Liver (tissue), 9 donors: ENCODE measurements around the gene CASTOR2. TPM values are rescaled to one million over a fixed set of nuclear protein-coding genes. Genes with fewer than 3 reads are reported as not detected.

ENCODE experiments used
- DNase-seq: peaks from one replicate; pipeline ENCODE4 v3.0.0-alpha.2; 2017; ENCODE audit warnings: low spot score
- H3K27ac ChIP-seq, 2 donors: one replicate each; pipeline ENCODE4 v1.7.0; 2013; ENCODE audit warnings: inconsistent platforms in 2 of 2, low read length in 2 of 2, control low read depth in 1 of 2, low read depth in 1 of 2, mild to moderate bottlenecking in 1 of 2
- H3K27me3 ChIP-seq, 4 donors: one replicate each; pipeline versions ENCODE4 v1.6.1 to v1.7.0; 2013; ENCODE audit warnings: low read length in 3 of 4, inconsistent platforms in 1 of 4, mild to moderate bottlenecking in 1 of 4, moderate library complexity in 1 of 4; ENCODE audit not compliant: control insufficient read depth in 4 of 4, insufficient read depth in 4 of 4
- H3K36me3 ChIP-seq, 4 donors: one replicate each; pipeline versions ENCODE4 v1.6.1 to v1.7.0; 2013; ENCODE audit warnings: low read length in 3 of 4, mild to moderate bottlenecking in 3 of 4, low read depth in 1 of 4, moderate library complexity in 1 of 4; ENCODE audit not compliant: control insufficient read depth in 4 of 4, insufficient read depth in 3 of 4
- H3K4me1 ChIP-seq, 4 donors: one replicate each; pipeline versions ENCODE4 v1.6.1 to v1.7.0; 2013; ENCODE audit warnings: low read length in 3 of 4, mild to moderate bottlenecking in 3 of 4, moderate library complexity in 1 of 4; ENCODE audit not compliant: control insufficient read depth in 4 of 4, insufficient read depth in 4 of 4
- H3K4me3 ChIP-seq, 3 donors: one replicate each; pipeline versions ENCODE4 v1.6.1 to v1.7.0; 2013; ENCODE audit warnings: low read length in 3 of 3, control low read depth in 1 of 3, low read depth in 1 of 3, mild to moderate bottlenecking in 1 of 3
- H3K9ac ChIP-seq, 2 donors: one replicate each; pipeline ENCODE4 v1.7.0; 2013; ENCODE audit warnings: low read length in 2 of 2, mild to moderate bottlenecking in 2 of 2, moderate library complexity in 2 of 2, control low read depth in 1 of 2, low read depth in 1 of 2
- H3K9me3 ChIP-seq, 4 donors: one replicate each; pipeline versions ENCODE4 v1.6.1 to v1.7.0; 2013; ENCODE audit warnings: low read length in 3 of 4; ENCODE audit not compliant: control insufficient read depth in 4 of 4
- EGR1 ChIP-seq, 2 donors: IDR thresholded peaks; 2 replicates each; pipeline ENCODE4 v1.6.1; 2016 to 2018; ENCODE audit warnings: antibody characterized with exemption in 2 of 2, low read depth in 2 of 2
- FOXA1 ChIP-seq: IDR thresholded peaks from 2 replicates; pipeline ENCODE4 v1.6.1; 2016; ENCODE audit warnings: antibody characterized with exemption
- FOXA2 ChIP-seq: IDR thresholded peaks from 2 replicates; pipeline ENCODE4 v1.6.1; 2016; ENCODE audit warnings: antibody characterized with exemption
- GABPA ChIP-seq, 2 donors: IDR thresholded peaks in 1 of 2; conservative IDR thresholded peaks in 1 of 2; 2 replicates each; pipeline ENCODE4 v1.6.1; 2016; ENCODE audit warnings: antibody characterized with exemption in 2 of 2, mild to moderate bottlenecking in 1 of 2, moderate library complexity in 1 of 2
- HNF4A ChIP-seq, 2 donors: conservative IDR thresholded peaks; 2 replicates each; pipeline ENCODE4 v1.6.1; 2016; ENCODE audit warnings: antibody characterized with exemption in 2 of 2, mild to moderate bottlenecking in 2 of 2
- HNF4G ChIP-seq: IDR thresholded peaks from 2 replicates; pipeline ENCODE4 v1.6.1; 2016; ENCODE audit warnings: antibody characterized with exemption
- JUND ChIP-seq, 2 donors: IDR thresholded peaks; 2 replicates each; pipeline ENCODE4 v1.6.1; 2016; ENCODE audit warnings: antibody characterized with exemption in 2 of 2
- NR2F2 ChIP-seq: IDR thresholded peaks from 2 replicates; pipeline ENCODE4 v1.6.1; 2016; ENCODE audit warnings: antibody characterized with exemption
- RAD21 ChIP-seq, 2 donors: IDR thresholded peaks; 2 replicates each; pipeline ENCODE4 v1.6.1; 2016; ENCODE audit warnings: antibody characterized with exemption in 2 of 2, mild to moderate bottlenecking in 2 of 2
- RXRA ChIP-seq, 2 donors: IDR thresholded peaks; 2 replicates each; pipeline ENCODE4 v1.6.1; 2017 to 2018; ENCODE audit warnings: antibody characterized with exemption in 2 of 2, mild to moderate bottlenecking in 1 of 2
- SP1 ChIP-seq: IDR thresholded peaks from 2 replicates; pipeline ENCODE4 v1.6.1; 2018; ENCODE audit warnings: antibody characterized with exemption, mild to moderate bottlenecking
- TAF1 ChIP-seq: conservative IDR thresholded peaks from 2 replicates; pipeline ENCODE4 v1.6.1; 2016; ENCODE audit warnings: antibody characterized with exemption, mild to moderate bottlenecking
- YY1 ChIP-seq: IDR thresholded peaks from 2 replicates; pipeline ENCODE4 v1.6.1; 2016; ENCODE audit warnings: antibody characterized with exemption, mild to moderate bottlenecking
- WGBS: extraction: QIAGEN DNeasy Blood & Tissue Kit; methylation state at CpG from one replicate; pipeline ENCODE4 v1.1.7; 2013; 5-methylcytosine and 5-hydroxymethylcytosine counted together
- polyA plus RNA-seq, 2 donors: library from polyadenylated mRNA; stranded (reverse) in 1 of 2; unstranded in 1 of 2; fragments of 200-250 nt in 1 of 2; fragments of >200 nt in 1 of 2; fragmentation: Nextera tagmentation in 1 of 2; extraction: Ambion mirVana in 1 of 2; gene quantifications; one replicate each; pipeline versions ENCODE4 v1.2.1 to v1.2.3, GENCODE V29; 2013 to 2015
- total RNA-seq, 2 donors: library from RNA; depleted of rRNA; stranded (reverse); fragments of >200 nt; gene quantifications; one replicate each; pipeline ENCODE4 v1.2.3, GENCODE V29; 2014
- TF ChIP-seq, protein P1 (sequence below): IDR thresholded peaks from 2 replicates; pipeline ENCODE4 v1.6.1; 2016; ENCODE audit warnings: antibody characterized with exemption, mild to moderate bottlenecking
- TF ChIP-seq, protein P2 (sequence below): IDR thresholded peaks from 2 replicates; pipeline ENCODE4 v1.6.1; 2016; ENCODE audit warnings: antibody characterized with exemption
- TF ChIP-seq, protein P3 (sequence below): IDR thresholded peaks from 2 replicates; pipeline ENCODE4 v1.6.1; 2016; ENCODE audit warnings: antibody characterized with exemption
- TF ChIP-seq, protein P4 (sequence below): IDR thresholded peaks from 2 replicates; pipeline ENCODE4 v1.6.1; 2016; ENCODE audit warnings: antibody characterized with exemption
- TF ChIP-seq, protein P5 (sequence below): fragments of 150-350 bp; IDR thresholded peaks from 2 replicates; pipeline ENCODE4 v1.5.1; 2017; ENCODE audit warnings: improper control_type of control experiment, low read depth, low read length; ENCODE audit not compliant: missing input control
- donor health status: healthy.
- donor health status: healthy.
- donor health status: healthy.
- donor health status: healthy.
- donor health status: healthy.

Gene CASTOR2
- total and polyA plus RNA-seq, 4 donors = 0.17 to 5.0 (median 1.4) TPM

DNA sequence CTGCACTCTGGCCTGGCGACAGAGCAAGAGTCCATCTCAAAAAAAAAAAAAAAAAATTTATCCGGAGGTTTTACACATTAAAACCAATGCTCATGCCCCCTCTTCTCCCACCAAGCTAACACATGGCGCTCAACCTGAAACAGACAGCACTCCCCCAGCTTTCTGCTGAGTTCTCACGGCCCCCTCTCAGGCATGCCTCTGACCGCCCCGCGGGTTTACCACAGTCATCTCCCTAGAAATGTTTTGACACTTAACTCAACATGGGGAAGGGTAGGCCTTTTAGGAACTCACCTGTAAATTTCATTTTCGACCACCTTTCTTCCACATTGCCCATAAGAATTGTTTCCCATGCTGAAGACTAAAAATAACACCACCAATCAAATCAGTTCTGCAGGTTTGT, 99.8 kb downstream of the CASTOR2 start:
- Histone ChIP-seq H3K9me3 (no peaks in the 10 kb centered on the region), H3K27ac (no peak overlapping the region), H3K36me3 (peaks cover 17 to 71% (median 38%) of the 10 kb centered on the region in 4 donors), H3K4me1 (no peaks in the 10 kb centered on the region), H3K27me3 (no peaks in the 10 kb centered on the region), H3K4me3 (no peak overlapping the region), H3K9ac (no peak overlapping the region)
- DNase-seq = no peak
- 83% methylated on average over 8 of the region's 8 CpGs for WGBS
- TF ChIP-seq YY1 (no peak), NR2F2 (no peak), GABPA (IDR thresholded peaks at IDR 0.05 in 1 of 2, conservative IDR thresholded peaks at IDR 0.05 in 1 of 2) (no peak), FOXA1 (no peak), RAD21 (IDR thresholded peaks at IDR 0.05) (no peak), FOXA2 (no peak), SP1 (no peak), EGR1 (IDR thresholded peaks at IDR 0.05; ENCODE audit: low read depth in 2 of 2) (no peak), JUND (IDR thresholded peaks at IDR 0.05) (no peak), HNF4A (conservative IDR thresholded peaks at IDR 0.05) (no peak), TAF1 (no peak), HNF4G (no peak), RXRA (IDR thresholded peaks at IDR 0.05) (no peak)
- TF ChIP-seq, protein P1, sequence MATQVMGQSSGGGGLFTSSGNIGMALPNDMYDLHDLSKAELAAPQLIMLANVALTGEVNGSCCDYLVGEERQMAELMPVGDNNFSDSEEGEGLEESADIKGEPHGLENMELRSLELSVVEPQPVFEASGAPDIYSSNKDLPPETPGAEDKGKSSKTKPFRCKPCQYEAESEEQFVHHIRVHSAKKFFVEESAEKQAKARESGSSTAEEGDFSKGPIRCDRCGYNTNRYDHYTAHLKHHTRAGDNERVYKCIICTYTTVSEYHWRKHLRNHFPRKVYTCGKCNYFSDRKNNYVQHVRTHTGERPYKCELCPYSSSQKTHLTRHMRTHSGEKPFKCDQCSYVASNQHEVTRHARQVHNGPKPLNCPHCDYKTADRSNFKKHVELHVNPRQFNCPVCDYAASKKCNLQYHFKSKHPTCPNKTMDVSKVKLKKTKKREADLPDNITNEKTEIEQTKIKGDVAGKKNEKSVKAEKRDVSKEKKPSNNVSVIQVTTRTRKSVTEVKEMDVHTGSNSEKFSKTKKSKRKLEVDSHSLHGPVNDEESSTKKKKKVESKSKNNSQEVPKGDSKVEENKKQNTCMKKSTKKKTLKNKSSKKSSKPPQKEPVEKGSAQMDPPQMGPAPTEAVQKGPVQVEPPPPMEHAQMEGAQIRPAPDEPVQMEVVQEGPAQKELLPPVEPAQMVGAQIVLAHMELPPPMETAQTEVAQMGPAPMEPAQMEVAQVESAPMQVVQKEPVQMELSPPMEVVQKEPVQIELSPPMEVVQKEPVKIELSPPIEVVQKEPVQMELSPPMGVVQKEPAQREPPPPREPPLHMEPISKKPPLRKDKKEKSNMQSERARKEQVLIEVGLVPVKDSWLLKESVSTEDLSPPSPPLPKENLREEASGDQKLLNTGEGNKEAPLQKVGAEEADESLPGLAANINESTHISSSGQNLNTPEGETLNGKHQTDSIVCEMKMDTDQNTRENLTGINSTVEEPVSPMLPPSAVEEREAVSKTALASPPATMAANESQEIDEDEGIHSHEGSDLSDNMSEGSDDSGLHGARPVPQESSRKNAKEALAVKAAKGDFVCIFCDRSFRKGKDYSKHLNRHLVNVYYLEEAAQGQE = no peak
- TF ChIP-seq, protein P2, sequence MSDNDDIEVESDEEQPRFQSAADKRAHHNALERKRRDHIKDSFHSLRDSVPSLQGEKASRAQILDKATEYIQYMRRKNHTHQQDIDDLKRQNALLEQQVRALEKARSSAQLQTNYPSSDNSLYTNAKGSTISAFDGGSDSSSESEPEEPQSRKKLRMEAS = no peak
- TF ChIP-seq, protein P3, sequence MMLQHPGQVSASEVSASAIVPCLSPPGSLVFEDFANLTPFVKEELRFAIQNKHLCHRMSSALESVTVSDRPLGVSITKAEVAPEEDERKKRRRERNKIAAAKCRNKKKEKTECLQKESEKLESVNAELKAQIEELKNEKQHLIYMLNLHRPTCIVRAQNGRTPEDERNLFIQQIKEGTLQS = no peak
- TF ChIP-seq, protein P4, sequence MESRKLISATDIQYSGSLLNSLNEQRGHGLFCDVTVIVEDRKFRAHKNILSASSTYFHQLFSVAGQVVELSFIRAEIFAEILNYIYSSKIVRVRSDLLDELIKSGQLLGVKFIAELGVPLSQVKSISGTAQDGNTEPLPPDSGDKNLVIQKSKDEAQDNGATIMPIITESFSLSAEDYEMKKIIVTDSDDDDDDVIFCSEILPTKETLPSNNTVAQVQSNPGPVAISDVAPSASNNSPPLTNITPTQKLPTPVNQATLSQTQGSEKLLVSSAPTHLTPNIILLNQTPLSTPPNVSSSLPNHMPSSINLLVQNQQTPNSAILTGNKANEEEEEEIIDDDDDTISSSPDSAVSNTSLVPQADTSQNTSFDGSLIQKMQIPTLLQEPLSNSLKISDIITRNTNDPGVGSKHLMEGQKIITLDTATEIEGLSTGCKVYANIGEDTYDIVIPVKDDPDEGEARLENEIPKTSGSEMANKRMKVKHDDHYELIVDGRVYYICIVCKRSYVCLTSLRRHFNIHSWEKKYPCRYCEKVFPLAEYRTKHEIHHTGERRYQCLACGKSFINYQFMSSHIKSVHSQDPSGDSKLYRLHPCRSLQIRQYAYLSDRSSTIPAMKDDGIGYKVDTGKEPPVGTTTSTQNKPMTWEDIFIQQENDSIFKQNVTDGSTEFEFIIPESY = no peak
- TF ChIP-seq, protein P5, sequence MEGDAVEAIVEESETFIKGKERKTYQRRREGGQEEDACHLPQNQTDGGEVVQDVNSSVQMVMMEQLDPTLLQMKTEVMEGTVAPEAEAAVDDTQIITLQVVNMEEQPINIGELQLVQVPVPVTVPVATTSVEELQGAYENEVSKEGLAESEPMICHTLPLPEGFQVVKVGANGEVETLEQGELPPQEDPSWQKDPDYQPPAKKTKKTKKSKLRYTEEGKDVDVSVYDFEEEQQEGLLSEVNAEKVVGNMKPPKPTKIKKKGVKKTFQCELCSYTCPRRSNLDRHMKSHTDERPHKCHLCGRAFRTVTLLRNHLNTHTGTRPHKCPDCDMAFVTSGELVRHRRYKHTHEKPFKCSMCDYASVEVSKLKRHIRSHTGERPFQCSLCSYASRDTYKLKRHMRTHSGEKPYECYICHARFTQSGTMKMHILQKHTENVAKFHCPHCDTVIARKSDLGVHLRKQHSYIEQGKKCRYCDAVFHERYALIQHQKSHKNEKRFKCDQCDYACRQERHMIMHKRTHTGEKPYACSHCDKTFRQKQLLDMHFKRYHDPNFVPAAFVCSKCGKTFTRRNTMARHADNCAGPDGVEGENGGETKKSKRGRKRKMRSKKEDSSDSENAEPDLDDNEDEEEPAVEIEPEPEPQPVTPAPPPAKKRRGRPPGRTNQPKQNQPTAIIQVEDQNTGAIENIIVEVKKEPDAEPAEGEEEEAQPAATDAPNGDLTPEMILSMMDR = no peak
